H1 (cell line): ENCODE results near the gene AQP6. TPM values are rescaled to one million over a fixed set of nuclear protein-coding genes. Genes with fewer than 3 reads are reported as not detected.

Experiments
- CTCF ChIA-PET: fragments of 300-600 bp; sonication (Branson Sonifier 250); formaldehyde crosslinking; loops from one replicate; lab custom pipeline; 2021; ENCODE audit not compliant: partially characterized antibody; lab: Charles Lee
- POLR2A ChIA-PET: fragments of 300-600 bp; sonication (Branson Sonifier 250); formaldehyde crosslinking; loops from one replicate; lab custom pipeline; 2021; ENCODE audit warnings: inconsistent platforms; ENCODE audit not compliant: partially characterized antibody; lab: Charles Lee
- DNase-seq, 2 experiments: peaks; one replicate each; pipeline versions ENCODE4 v3.0.0 to v3.0.0-alpha.2; 2010 to 2022; ENCODE audit warnings: low spot score in 2 of 2, low read depth in 1 of 2, mixed read lengths in 1 of 2
- FAIRE-seq: peaks from 2 replicates; lab custom pipeline; 2011; peaks lifted over from hg19 to GRCh38; lab: Jason Lieb, UNC
- H2AFZ ChIP-seq: 2 replicates; pipeline ENCODE4 v1.8.1; 2012; ENCODE audit warnings: low read length, inconsistent platforms
- H2AK5ac ChIP-seq: 2 replicates; pipeline ENCODE4 v1.6.1; 2013; ENCODE audit warnings: low read depth, low read length
- H2BK120ac ChIP-seq: replicated peaks from 2 replicates; pipeline ENCODE3; 2013; ENCODE audit warnings: low read depth, low read length, inconsistent platforms
- H2BK12ac ChIP-seq: 2 replicates; pipeline ENCODE4 v1.6.1; 2013; ENCODE audit warnings: low read depth, low read length
- H2BK15ac ChIP-seq: 2 replicates; pipeline ENCODE4 v1.6.1; 2013; ENCODE audit warnings: low read length
- H2BK20ac ChIP-seq: 2 replicates; pipeline ENCODE4 v1.6.1; 2013; ENCODE audit warnings: low read length
- H2BK5ac ChIP-seq: 2 replicates; pipeline ENCODE4 v1.6.1; 2013; ENCODE audit warnings: low read depth, low read length
- H3K14ac ChIP-seq: 2 replicates; pipeline ENCODE4 v1.6.1; 2013; ENCODE audit warnings: inconsistent platforms; ENCODE audit not compliant: insufficient read length
- H3K18ac ChIP-seq: 2 replicates; pipeline ENCODE4 v1.6.1; 2013; ENCODE audit warnings: low read length; ENCODE audit errors: extremely low read depth
- H3K23ac ChIP-seq: 2 replicates; pipeline ENCODE4 v1.6.1; 2013; ENCODE audit warnings: inconsistent platforms; ENCODE audit not compliant: insufficient read length
- H3K23me2 ChIP-seq: 2 replicates; pipeline ENCODE4 v1.6.1; 2013; ENCODE audit warnings: low read depth, low read length
- H3K27ac ChIP-seq: 2 replicates; pipeline ENCODE4 v1.6.1; 2011; ENCODE audit warnings: low read depth, low read length, inconsistent platforms
- H3K27me3 ChIP-seq, 4 experiments: replicated peaks in 1 of 4; 1 replicate in 1 of 4; 2 replicates in 3 of 4; pipeline versions ENCODE4 v1.6.1 to v1.8.1; 2011 to 2013; ENCODE audit warnings: low read length in 3 of 4, mild to moderate bottlenecking in 3 of 4, inconsistent platforms in 2 of 4, mixed read lengths in 2 of 4, moderate library complexity in 1 of 4; ENCODE audit not compliant: control insufficient read depth in 3 of 4, insufficient read depth in 3 of 4; ENCODE audit errors: extremely low read depth in 1 of 4
- H3K36me3 ChIP-seq, 4 experiments: 2 replicates each; pipeline versions ENCODE4 v1.6.1 to v1.8.1; 2011 to 2013; ENCODE audit warnings: mild to moderate bottlenecking in 4 of 4, low read length in 3 of 4, moderate library complexity in 2 of 4, control low read depth in 1 of 4, inconsistent platforms in 1 of 4; ENCODE audit not compliant: insufficient read depth in 4 of 4, control insufficient read depth in 2 of 4
- H3K4ac ChIP-seq: replicated peaks from 2 replicates; pipeline ENCODE3; 2013; ENCODE audit warnings: low read length, low read depth, mixed read lengths, inconsistent platforms; ENCODE audit not compliant: insufficient read length
- H3K4me1 ChIP-seq, 4 experiments: replicated peaks in 1 of 4; 1 replicate in 1 of 4; 2 replicates in 3 of 4; pipeline versions ENCODE4 v1.6.1 to v1.8.1; 2011 to 2013; ENCODE audit warnings: low read length in 3 of 4, inconsistent platforms in 2 of 4, mixed read lengths in 1 of 4; ENCODE audit not compliant: insufficient read depth in 4 of 4, control insufficient read depth in 3 of 4
- H3K4me2 ChIP-seq, 2 experiments: 2 replicates each; pipeline versions ENCODE4 v1.6.1 to v1.8.1; 2011 to 2013; ENCODE audit warnings: low read depth in 2 of 2, low read length in 2 of 2, control low read depth in 1 of 2, inconsistent platforms in 1 of 2, mild to moderate bottlenecking in 1 of 2; ENCODE audit not compliant: insufficient read depth in 1 of 2
- H3K4me3 ChIP-seq, 4 experiments: fragments of 200-600, 300-600 bp in 1 of 4; sonication (generic), shearing (Covaris generic), sonication (Bioruptor Twin) in 1 of 4; 2 replicates each; pipeline versions ENCODE4 v1.5.1 to v1.8.1; 2011 to 2016; ENCODE audit warnings: low read length in 4 of 4, low read depth in 3 of 4, control low read depth in 2 of 4, inconsistent platforms in 2 of 4, mild to moderate bottlenecking in 2 of 4, mixed read lengths in 1 of 4, moderate library complexity in 1 of 4; ENCODE audit not compliant: insufficient read depth in 2 of 4; ENCODE audit errors: extremely low read depth in 1 of 4
- H3K56ac ChIP-seq: replicated peaks from 2 replicates; pipeline ENCODE3; 2013; ENCODE audit warnings: low read depth, mild to moderate bottlenecking, mixed read lengths, low read length, inconsistent platforms; ENCODE audit not compliant: insufficient read length
- H3K79me1 ChIP-seq: 2 replicates; pipeline ENCODE4 v1.6.1; 2013; ENCODE audit warnings: low read depth, low read length, control low read depth
- H3K79me2 ChIP-seq, 2 experiments: 2 replicates each; pipeline versions ENCODE4 v1.6.1 to v1.8.1; 2012 to 2013; ENCODE audit warnings: low read length in 2 of 2, mild to moderate bottlenecking in 2 of 2, inconsistent platforms in 1 of 2; ENCODE audit not compliant: insufficient read depth in 2 of 2, control insufficient read depth in 1 of 2
- H3K9ac ChIP-seq, 4 experiments: replicated peaks in 1 of 4; 1 replicate in 1 of 4; 2 replicates in 3 of 4; pipeline versions ENCODE4 v1.6.1 to v1.8.1; 2011 to 2013; ENCODE audit warnings: low read depth in 3 of 4, low read length in 3 of 4, control low read depth in 2 of 4, mild to moderate bottlenecking in 2 of 4, moderate library complexity in 2 of 4, inconsistent platforms in 1 of 4; ENCODE audit errors: extremely low read depth in 1 of 4
- H3K9me3 ChIP-seq, 2 experiments: 2 replicates each; pipeline versions ENCODE4 v1.6.1 to v1.8.1; 2012 to 2013; ENCODE audit warnings: mild to moderate bottlenecking in 2 of 2, moderate library complexity in 2 of 2, control low read depth in 1 of 2, inconsistent platforms in 1 of 2, low read depth in 1 of 2, low read length in 1 of 2, mixed read lengths in 1 of 2; ENCODE audit not compliant: insufficient read depth in 2 of 2
- H4K20me1 ChIP-seq, 2 experiments: replicated peaks in 1 of 2; 2 replicates each; pipeline versions ENCODE3 to v1.8.1; 2011 to 2013; ENCODE audit warnings: inconsistent platforms in 2 of 2, low read length in 2 of 2, mild to moderate bottlenecking in 1 of 2; ENCODE audit not compliant: insufficient read depth in 2 of 2, control insufficient read depth in 1 of 2
- H4K5ac ChIP-seq: 2 replicates; pipeline ENCODE4 v1.6.1; 2013; ENCODE audit warnings: low read length, low read depth, mixed read lengths, inconsistent platforms; ENCODE audit not compliant: insufficient read length
- H4K8ac ChIP-seq: 2 replicates; pipeline ENCODE4 v1.8.0; 2013; ENCODE audit warnings: mild to moderate bottlenecking, moderate library complexity, low read length, inconsistent platforms; ENCODE audit not compliant: insufficient read depth; ENCODE audit errors: extremely low read depth
- H4K91ac ChIP-seq: replicated peaks from 2 replicates; pipeline ENCODE3; 2013; ENCODE audit warnings: low read length, mixed read lengths, inconsistent platforms; ENCODE audit not compliant: insufficient read length
- EZH2 ChIP-seq: fragments of 200-600 bp; sonication (generic); IDR thresholded peaks from 2 replicates; pipeline ENCODE4 v1.7.1; 2012; ENCODE audit warnings: low read depth, mild to moderate bottlenecking, moderate library complexity, low read length, inconsistent platforms; ENCODE audit not compliant: severe bottlenecking
- FOSL1 ChIP-seq: IDR thresholded peaks from 2 replicates; pipeline ENCODE4 v1.6.1; 2011; ENCODE audit warnings: mild to moderate bottlenecking, low read depth, low read length, moderate library complexity; ENCODE audit not compliant: insufficient read depth
- NANOG ChIP-seq: IDR thresholded peaks from 2 replicates; pipeline ENCODE4 v1.6.1; 2011; ENCODE audit warnings: low read length, low read depth, mild to moderate bottlenecking, inconsistent platforms; ENCODE audit not compliant: insufficient read depth, poor library complexity, severe bottlenecking
- POLR2A ChIP-seq, 2 experiments: IDR thresholded peaks; 1 replicate in 1 of 2; 2 replicates in 1 of 2; pipeline ENCODE4 v1.6.1; 2011; ENCODE audit warnings: low read depth in 2 of 2, low read length in 2 of 2, mild to moderate bottlenecking in 2 of 2; ENCODE audit errors: control extremely low read depth in 1 of 2
- RNF2 ChIP-seq: fragments of 200-900, 300-1000 bp; sonication (generic); IDR thresholded peaks from 2 replicates; pipeline ENCODE4 v1.7.1; 2016; ENCODE audit warnings: borderline replicate concordance, low read depth, mild to moderate bottlenecking, antibody characterized with exemption, low read length; ENCODE audit not compliant: poor library complexity, severe bottlenecking; ENCODE audit errors: missing control alignments
- SIRT6 ChIP-seq: IDR thresholded peaks from one replicate; pipeline ENCODE4 v1.7.1; 2012; ENCODE audit warnings: low read length, inconsistent platforms
- SUZ12 ChIP-seq: fragments of 200-600 bp; sonication (generic); IDR thresholded peaks from 2 replicates; pipeline ENCODE4 v1.6.1; 2012; ENCODE audit warnings: mild to moderate bottlenecking, inconsistent platforms, low read length, moderate library complexity, mixed read lengths
- TCF12 ChIP-seq: IDR thresholded peaks from 2 replicates; pipeline ENCODE4 v1.6.1; 2011; ENCODE audit warnings: low read depth, mild to moderate bottlenecking, low read length
- YY1 ChIP-seq: IDR thresholded peaks from 2 replicates; pipeline ENCODE4 v1.6.1; 2011; ENCODE audit warnings: low read depth, mild to moderate bottlenecking, low read length
- WGBS, 2 experiments: shearing (Covaris generic) in 1 of 2; methylation state at CpG; one replicate each; pipeline versions ENCODE4 v1.1.6 to v1.1.7; 2013 to 2015; ENCODE audit warnings: low lambda C conversion rate in 2 of 2, mixed read lengths in 2 of 2, inconsistent platforms in 1 of 2, low coverage in 1 of 2, missing lambda C conversion rate in 1 of 2; ENCODE audit not compliant: insufficient replicate concordance in 2 of 2, insufficient coverage in 1 of 2, insufficient read length in 1 of 2; ENCODE audit errors: extremely low coverage in 1 of 2, missing lambda C conversion rate in 1 of 2; 5-methylcytosine and 5-hydroxymethylcytosine counted together
- long read RNA-seq, 2 experiments: library from RNA in 1 of 2; library from capped mRNA in 1 of 2; stranded (forward); transcript quantifications; one replicate each; pipeline ENCODE4 v2.0.0, GENCODE V29; 2021; ENCODE audit warnings: inconsistent platforms in 1 of 2
- polyA minus RNA-seq, 3 experiments: library from RNA; depleted of rRNA, polyadenylated mRNA; stranded (reverse); fragments of >200 nt; gene quantifications; 1 replicate in 2 of 3; 2 replicates in 1 of 3; pipeline ENCODE4 v1.2.3, GENCODE V29; 2011
- polyA plus RNA-seq, 7 experiments: library from polyadenylated mRNA; depleted of rRNA in 3 of 7; stranded (reverse) in 5 of 7; unstranded in 2 of 7; fragments of >200 nt in 5 of 7; fragments of 200-250 nt in 2 of 7; gene quantifications; 1 replicate in 5 of 7; 2 replicates in 1 of 7; 4 replicates in 1 of 7; pipeline versions ENCODE4 v1.2.1 to v1.2.3, GENCODE V29; 2011 to 2013; ENCODE audit warnings: missing spikeins in 2 of 7, mixed read lengths in 2 of 7
- total RNA-seq: library from RNA; stranded (reverse); fragmentation: NEBNext Ultra II Directional; extraction: Animal tissue kit (Norgen Biotek cat#: 25700); gene quantifications from 2 replicates; pipeline ENCODE4 v1.2.1, GENCODE V29; 2021

The AQP6 gene, protein sequence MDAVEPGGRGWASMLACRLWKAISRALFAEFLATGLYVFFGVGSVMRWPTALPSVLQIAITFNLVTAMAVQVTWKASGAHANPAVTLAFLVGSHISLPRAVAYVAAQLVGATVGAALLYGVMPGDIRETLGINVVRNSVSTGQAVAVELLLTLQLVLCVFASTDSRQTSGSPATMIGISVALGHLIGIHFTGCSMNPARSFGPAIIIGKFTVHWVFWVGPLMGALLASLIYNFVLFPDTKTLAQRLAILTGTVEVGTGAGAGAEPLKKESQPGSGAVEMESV
- total RNA-seq (0.17 TPM in 1 of 2 replicates, not detected in the other), polyA plus RNA-seq (2011; rRNA removed) (0.03 and 0.06 TPM in 2 replicates), polyA minus RNA-seq (2011; rRNA and poly(A)+ RNA removed) (0.05 and 0.16 TPM in 2 replicates)
- 0.08 TPM for polyA plus RNA-seq (2011; cell fraction: cytosol; rRNA removed)
- 0.24 TPM for polyA plus RNA-seq (2011; cell fraction: nucleus; rRNA removed)
- 0.07 to 0.10 TPM (median 0.07 TPM) in 3 of 4 replicates, not detected in the other for polyA plus RNA-seq (2012, experiment 1 of 2)
- polyA plus RNA-seq (2012, experiment 2 of 2): not detected
- 0.02 TPM for polyA plus RNA-seq (2013, experiment 1 of 2)
- 0.04 TPM for polyA plus RNA-seq (2013, experiment 2 of 2)
- polyA minus RNA-seq (2011; cell fraction: cytosol; rRNA and poly(A)+ RNA removed): not detected
- polyA minus RNA-seq (2011; cell fraction: nucleus; rRNA and poly(A)+ RNA removed): not detected
- long read RNA-seq, experiment 1: 0 reads
- long read RNA-seq, experiment 2: 0 reads

DNA sequence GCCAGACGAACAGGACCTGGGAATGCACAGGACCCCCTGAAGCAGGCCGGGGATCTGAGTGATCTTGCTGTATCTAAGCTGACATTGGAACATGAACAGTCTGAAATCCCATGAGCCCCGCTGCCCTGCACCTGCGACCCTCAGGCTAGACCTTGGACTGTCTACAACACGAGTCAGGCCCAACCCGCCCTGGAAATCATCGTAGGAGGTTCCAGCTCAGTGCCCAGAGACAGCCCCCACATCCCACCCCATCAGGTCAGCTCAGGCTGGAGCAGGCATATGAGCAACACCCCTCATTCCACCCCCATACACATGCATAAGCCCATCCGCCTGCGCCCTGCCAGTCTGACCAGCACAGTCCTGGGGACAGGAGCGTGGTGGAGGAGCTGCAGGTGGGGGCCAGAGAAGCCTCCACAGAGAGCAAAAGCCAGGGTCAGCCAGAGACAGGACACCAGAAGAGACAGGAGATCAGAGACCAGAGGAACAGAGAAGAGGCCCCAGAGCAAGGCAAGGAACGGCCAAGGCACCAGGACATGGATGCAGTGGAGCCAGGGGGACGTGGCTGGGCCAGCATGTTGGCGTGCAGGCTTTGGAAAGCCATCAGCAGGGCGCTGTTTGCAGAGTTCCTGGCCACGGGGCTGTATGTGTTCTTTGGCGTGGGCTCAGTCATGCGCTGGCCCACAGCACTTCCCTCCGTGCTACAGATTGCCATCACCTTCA lies at the start of gene AQP6:
AQP6 (plus strand) TSS at position 307 of the 720 bp plus-strand sequence; CDS start at position 534, 227 bp downstream.
- Histone ChIP-seq H3K27me3 (peaks cover 0 to 11% (median 8%) of the 10 kb centered on the region in 4 experiments; a peak in 6 of 7 replicates), H3K4me3 (no peak within 1 kb of the TSS), H3K18ac (no peak within 1 kb of the TSS; the same call in 1 of the 2 replicates), H4K5ac (no peak within 1 kb of the TSS), H3K4me1 (peaks cover 0 to 6% (median 1%) of the 10 kb centered on the region in 4 experiments; a peak in 2 of 7 replicates), H2BK12ac (no peak within 1 kb of the TSS), H3K4me2 (no peak within 1 kb of the TSS), H3K79me2 (no peaks in the 10 kb centered on the region), H3K79me1 (no peaks in the 10 kb centered on the region), H4K91ac (no peak within 1 kb of the TSS), H4K20me1 (no peaks in the 10 kb centered on the region), H3K36me3 (no peaks in the 10 kb centered on the region), H3K9me3 (no peaks in the 10 kb centered on the region), H3K4ac (no peak within 1 kb of the TSS), H3K14ac (no peak within 1 kb of the TSS), H2BK20ac (no peak within 1 kb of the TSS), H4K8ac (peak within 1 kb of the TSS; percentile 53; the same call in 1 of the 2 replicates), H2BK120ac (no peak within 1 kb of the TSS), H2AFZ (no peak within 1 kb of the TSS), H2AK5ac (no peak within 1 kb of the TSS), H3K27ac (no peak within 1 kb of the TSS), H3K23ac (no peak within 1 kb of the TSS), H3K56ac (no peak within 1 kb of the TSS), H3K23me2 (no peaks in the 10 kb centered on the region), H3K9ac (no peak within 1 kb of the TSS), H2BK5ac (no peak within 1 kb of the TSS), H2BK15ac (no peak within 1 kb of the TSS)
- CTCF ChIA-PET: interaction anchor here (0.5 to 23.0 kb wide), 13 partner anchors 4 to 185 kb away, joined by 3 to 420 read pairs (median 7); partner anchors contain the start of genes AQP5, AQP6 and ASIC1
- POLR2A ChIA-PET: interaction anchor here (0.5 kb wide), 1 partner anchor 197 kb away, joined by 3 read pairs; no protein-coding TSS in a partner anchor
- FAIRE-seq (no peak), DNase-seq (no peak)
- 86% methylated on average over 18 of the region's 18 CpGs; no CpG with 5 or more reads in 1 of the 2 experiments for WGBS, 2 experiments
- TF ChIP-seq POLR2A (IDR thresholded peaks at IDR 0.05; ENCODE audit: control extremely low read depth in 1 of 2, low read depth in 2 of 2, low read length in 2 of 2) (no peak), SUZ12 (no peak), YY1 (no peak), TCF12 (no peak), FOSL1 (no peak), SIRT6 (no peak), EZH2 (no peak), NANOG (no peak), RNF2 (no peak)
